Measurements from ENCODE around the gene SMPD3. TPM values are rescaled to one million over a fixed set of nuclear protein-coding genes. Genes with fewer than 3 reads are reported as not detected.

SMPD3 gene
- total RNA-seq, 1 experiment from 2014 or later = 0.89 TPM

DNA sequence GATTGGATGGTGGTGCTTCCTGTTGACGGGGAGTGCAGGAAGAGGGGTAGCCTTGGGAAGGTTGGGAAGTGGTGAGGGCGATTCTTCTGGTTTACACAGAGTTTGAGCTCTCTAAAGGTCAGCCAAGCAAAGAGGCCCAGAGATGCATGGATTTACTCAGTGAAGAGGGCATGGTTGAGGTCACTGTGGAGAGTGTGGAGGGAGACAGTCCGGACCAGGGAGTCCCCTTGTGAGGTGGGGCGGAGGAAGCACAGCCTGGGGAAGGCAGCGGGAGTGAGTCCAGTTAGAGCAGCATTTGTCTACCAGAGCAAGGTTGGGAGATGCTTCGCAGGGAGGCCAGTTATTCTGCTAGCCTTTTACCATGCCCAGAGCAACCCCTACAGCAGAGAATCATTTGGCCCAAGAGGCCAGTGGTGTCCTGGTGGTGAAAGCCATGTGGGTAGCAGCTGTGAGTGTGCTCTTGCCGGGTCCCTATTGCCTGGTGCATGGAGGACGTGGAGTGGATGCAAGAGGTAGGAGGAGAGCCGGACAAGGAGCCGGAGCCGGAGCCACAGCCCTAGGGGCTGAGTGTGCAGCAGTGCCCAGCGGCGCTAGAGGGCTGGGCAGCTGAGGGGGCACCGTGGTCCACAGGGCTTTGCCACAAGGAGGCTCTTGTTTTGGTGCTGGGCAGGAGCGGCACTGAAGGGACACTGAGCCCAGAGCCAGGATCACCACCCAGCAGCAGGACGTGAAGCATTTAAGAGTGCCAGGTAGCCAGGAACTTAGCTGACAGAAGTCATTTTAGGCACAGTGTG, 109.8 kb downstream of the SMPD3 start:
- H3K4me1 ChIP-seq (ENCODE audit: control insufficient read depth in 1 of 2, insufficient read depth in 2 of 2, low read length in 2 of 2) = no peaks in the 10 kb centered on the region
- H3K9ac ChIP-seq (ENCODE audit: low read length) = no peak overlapping the region
- intact Hi-C loops (cut with micrococcal nuclease) = no loop called here
- H2AFZ ChIP-seq (ENCODE audit: low read depth, low read length, poor library complexity, severe bottlenecking) = no peak overlapping the region
- H3K36me3 ChIP-seq (ENCODE audit: control insufficient read depth in 1 of 2, insufficient read depth in 2 of 2, low read length in 2 of 2) = peaks cover 18 to 27% of the 10 kb centered on the region in 2 experiments; a peak in 3 of 4 replicates
- TF ChIP-seq ELF1 (IDR thresholded peaks at IDR 0.05; ENCODE audit: borderline replicate concordance, low read depth) = no peak
- no peak for TF ChIP-seq EZH2 (IDR thresholded peaks at IDR 0.05)
- TF ChIP-seq EZH2phosphoT487 (IDR thresholded peaks at IDR 0.05; ENCODE audit: borderline replicate concordance) = no peak
- no peak overlapping the region for H3K27ac ChIP-seq (ENCODE audit: low read depth, low read length)
- no peaks in the 10 kb centered on the region for H3K79me2 ChIP-seq (ENCODE audit: insufficient read depth, low read length)
- CTCF ChIA-PET = no interaction called here
- no peak overlapping the region for H3K4me2 ChIP-seq (ENCODE audit: low read length)
- H4K20me1 ChIP-seq (ENCODE audit: insufficient read depth) = no peaks in the 10 kb centered on the region
- H3K9me3 ChIP-seq (ENCODE audit: control insufficient read depth in 1 of 2, insufficient read depth in 1 of 2, low read depth in 1 of 2, low read length in 2 of 2) = no peaks in the 10 kb centered on the region
- RAD21 ChIA-PET (ENCODE audit: low non-redundant PET in 1 of 2, low total read pairs in 2 of 2, uncharacterized antibody in 2 of 2, unreplicated experiment in 2 of 2) = no interaction called here
- H3K4me3 ChIP-seq (replicated peaks in 1 of 2; ENCODE audit: low read depth in 1 of 2, low read length in 2 of 2) = no peak overlapping the region
- ATAC-seq (no peak), DNase-seq (ENCODE audit: low read depth, low spot score) (no peak)
- BruUV-seq (replicated peaks) = no TSS peak
- H3K9me2 ChIP-seq (ENCODE audit: insufficient read depth) = no peaks in the 10 kb centered on the region
- POLR2A ChIA-PET = interaction anchor here (0.8 kb wide), 1 partner anchor 11 kb away, joined by 3 read pairs; no protein-coding TSS in a partner anchor
- H3K27me3 ChIP-seq (ENCODE audit: insufficient read depth, low read length) = no peaks in the 10 kb centered on the region

DNA sequence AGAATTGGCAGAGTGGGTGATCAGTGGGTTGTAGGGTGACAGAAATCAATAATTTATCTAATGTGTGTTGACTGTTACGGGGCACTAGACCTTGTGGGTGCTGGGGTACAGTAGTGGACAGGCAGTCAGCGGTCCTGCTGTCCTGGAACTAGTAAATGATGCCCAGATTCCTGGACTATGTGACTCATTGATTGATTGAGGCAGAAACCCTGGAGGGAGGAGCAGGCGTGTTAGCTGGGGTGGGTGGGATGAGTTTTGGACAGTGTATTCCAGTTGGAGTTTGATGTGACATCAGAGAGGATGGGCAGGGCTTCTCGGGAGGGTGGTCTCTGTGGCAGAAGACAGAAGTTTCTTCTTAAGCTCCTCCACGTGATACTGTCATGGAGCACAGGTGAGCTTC, 113.1 kb downstream of the SMPD3 start:
- DNase-seq (ENCODE audit: low read depth, low spot score) (no peak), ATAC-seq (no peak)
- no peaks in the 10 kb centered on the region for H4K20me1 ChIP-seq (ENCODE audit: insufficient read depth)
- H3K4me2 ChIP-seq (ENCODE audit: low read length) = no peak overlapping the region
- peaks cover 13 to 21% of the 10 kb centered on the region in 2 experiments; a peak in 3 of 4 replicates for H3K36me3 ChIP-seq (ENCODE audit: control insufficient read depth in 1 of 2, insufficient read depth in 2 of 2, low read length in 2 of 2)
- RAD21 ChIA-PET (ENCODE audit: low non-redundant PET in 1 of 2, low total read pairs in 2 of 2, uncharacterized antibody in 2 of 2, unreplicated experiment in 2 of 2) = interaction anchor here in 1 of 2 experiments (0.6 kb wide), 1 partner anchor 237 kb away, joined by 3 read pairs; no protein-coding TSS in a partner anchor
- no peak overlapping the region for H3K4me3 ChIP-seq (replicated peaks in 1 of 2; ENCODE audit: low read depth in 1 of 2, low read length in 2 of 2)
- no peak for TF ChIP-seq JUND (IDR thresholded peaks at IDR 0.05)
- no peak for TF ChIP-seq FOSL1 (IDR thresholded peaks at IDR 0.05; ENCODE audit: low read depth)
- TF ChIP-seq SRF (IDR thresholded peaks at IDR 0.05; ENCODE audit: low read depth) = no peak
- no peak for TF ChIP-seq EZH2 (IDR thresholded peaks at IDR 0.05)
- no peak for TF ChIP-seq POLR2A (IDR thresholded peaks at IDR 0.05; ENCODE audit: borderline replicate concordance, extremely low read depth, insufficient read depth, insufficient read length)
- no peak for TF ChIP-seq RAD21 (IDR thresholded peaks at IDR 0.05; ENCODE audit: low read depth)
- TF ChIP-seq, protein P1, sequence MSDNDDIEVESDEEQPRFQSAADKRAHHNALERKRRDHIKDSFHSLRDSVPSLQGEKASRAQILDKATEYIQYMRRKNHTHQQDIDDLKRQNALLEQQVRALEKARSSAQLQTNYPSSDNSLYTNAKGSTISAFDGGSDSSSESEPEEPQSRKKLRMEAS (IDR thresholded peaks at IDR 0.05) = no peak
- TF ChIP-seq EGR1 (IDR thresholded peaks at IDR 0.05; ENCODE audit: low read depth) = no peak
- TF ChIP-seq, protein P2, sequence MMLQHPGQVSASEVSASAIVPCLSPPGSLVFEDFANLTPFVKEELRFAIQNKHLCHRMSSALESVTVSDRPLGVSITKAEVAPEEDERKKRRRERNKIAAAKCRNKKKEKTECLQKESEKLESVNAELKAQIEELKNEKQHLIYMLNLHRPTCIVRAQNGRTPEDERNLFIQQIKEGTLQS (IDR thresholded peaks at IDR 0.05) = no peak
- TF ChIP-seq ZNF274 (IDR thresholded peaks at IDR 0.05; ENCODE audit: low read depth, low read length) = no peak
- no peak for TF ChIP-seq ZFX (IDR thresholded peaks at IDR 0.05)
- TF ChIP-seq, protein P3, sequence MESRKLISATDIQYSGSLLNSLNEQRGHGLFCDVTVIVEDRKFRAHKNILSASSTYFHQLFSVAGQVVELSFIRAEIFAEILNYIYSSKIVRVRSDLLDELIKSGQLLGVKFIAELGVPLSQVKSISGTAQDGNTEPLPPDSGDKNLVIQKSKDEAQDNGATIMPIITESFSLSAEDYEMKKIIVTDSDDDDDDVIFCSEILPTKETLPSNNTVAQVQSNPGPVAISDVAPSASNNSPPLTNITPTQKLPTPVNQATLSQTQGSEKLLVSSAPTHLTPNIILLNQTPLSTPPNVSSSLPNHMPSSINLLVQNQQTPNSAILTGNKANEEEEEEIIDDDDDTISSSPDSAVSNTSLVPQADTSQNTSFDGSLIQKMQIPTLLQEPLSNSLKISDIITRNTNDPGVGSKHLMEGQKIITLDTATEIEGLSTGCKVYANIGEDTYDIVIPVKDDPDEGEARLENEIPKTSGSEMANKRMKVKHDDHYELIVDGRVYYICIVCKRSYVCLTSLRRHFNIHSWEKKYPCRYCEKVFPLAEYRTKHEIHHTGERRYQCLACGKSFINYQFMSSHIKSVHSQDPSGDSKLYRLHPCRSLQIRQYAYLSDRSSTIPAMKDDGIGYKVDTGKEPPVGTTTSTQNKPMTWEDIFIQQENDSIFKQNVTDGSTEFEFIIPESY (IDR thresholded peaks at IDR 0.05; ENCODE audit: extremely low read depth, insufficient replicate concordance, low read length) = no peak
- TF ChIP-seq, protein P4, sequence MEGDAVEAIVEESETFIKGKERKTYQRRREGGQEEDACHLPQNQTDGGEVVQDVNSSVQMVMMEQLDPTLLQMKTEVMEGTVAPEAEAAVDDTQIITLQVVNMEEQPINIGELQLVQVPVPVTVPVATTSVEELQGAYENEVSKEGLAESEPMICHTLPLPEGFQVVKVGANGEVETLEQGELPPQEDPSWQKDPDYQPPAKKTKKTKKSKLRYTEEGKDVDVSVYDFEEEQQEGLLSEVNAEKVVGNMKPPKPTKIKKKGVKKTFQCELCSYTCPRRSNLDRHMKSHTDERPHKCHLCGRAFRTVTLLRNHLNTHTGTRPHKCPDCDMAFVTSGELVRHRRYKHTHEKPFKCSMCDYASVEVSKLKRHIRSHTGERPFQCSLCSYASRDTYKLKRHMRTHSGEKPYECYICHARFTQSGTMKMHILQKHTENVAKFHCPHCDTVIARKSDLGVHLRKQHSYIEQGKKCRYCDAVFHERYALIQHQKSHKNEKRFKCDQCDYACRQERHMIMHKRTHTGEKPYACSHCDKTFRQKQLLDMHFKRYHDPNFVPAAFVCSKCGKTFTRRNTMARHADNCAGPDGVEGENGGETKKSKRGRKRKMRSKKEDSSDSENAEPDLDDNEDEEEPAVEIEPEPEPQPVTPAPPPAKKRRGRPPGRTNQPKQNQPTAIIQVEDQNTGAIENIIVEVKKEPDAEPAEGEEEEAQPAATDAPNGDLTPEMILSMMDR (IDR thresholded peaks at IDR 0.05 in 2 of 3, conservative IDR thresholded peaks at IDR 0.05 in 1 of 3; ENCODE audit: borderline replicate concordance in 1 of 3, insufficient read depth in 1 of 3, low read depth in 2 of 3, low read length in 2 of 3) = no peak
- BruUV-seq (replicated peaks) = no TSS peak
- H3K79me2 ChIP-seq (ENCODE audit: insufficient read depth, low read length) = no peaks in the 10 kb centered on the region
- intact Hi-C loops (cut with micrococcal nuclease) = no loop called here
- CTCF ChIA-PET = interaction anchor here (1.3 kb wide), 1 partner anchor 73 kb away, joined by 3 read pairs; no protein-coding TSS in a partner anchor
- no peak overlapping the region for H3K27ac ChIP-seq (ENCODE audit: low read depth, low read length)
- no peaks in the 10 kb centered on the region for H3K4me1 ChIP-seq (ENCODE audit: control insufficient read depth in 1 of 2, insufficient read depth in 2 of 2, low read length in 2 of 2)
- H2AFZ ChIP-seq (ENCODE audit: low read depth, low read length, poor library complexity, severe bottlenecking) = no peak overlapping the region
- POLR2A ChIA-PET = no interaction called here
- H3K9me2 ChIP-seq (ENCODE audit: insufficient read depth) = no peaks in the 10 kb centered on the region
- no peak overlapping the region for H3K9ac ChIP-seq (ENCODE audit: low read length)
- no peaks in the 10 kb centered on the region for H3K27me3 ChIP-seq (ENCODE audit: insufficient read depth, low read length)
- H3K9me3 ChIP-seq (ENCODE audit: control insufficient read depth in 1 of 2, insufficient read depth in 1 of 2, low read depth in 1 of 2, low read length in 2 of 2) = no peaks in the 10 kb centered on the region

All from HCT116 (cell line).